Liver (tissue), 3 donors: Measurements from ENCODE around the gene SLC11A1.

ENCODE experiments used
- ATF3 ChIP-seq: IDR thresholded peaks from 2 replicates; pipeline ENCODE4 v1.6.1; 2016; ENCODE audit warnings: antibody characterized with exemption
- EGR1 ChIP-seq, 2 donors: IDR thresholded peaks; 2 replicates each; pipeline ENCODE4 v1.6.1; 2016 to 2018; ENCODE audit warnings: antibody characterized with exemption in 2 of 2, low read depth in 2 of 2
- FOXA1 ChIP-seq: IDR thresholded peaks from 2 replicates; pipeline ENCODE4 v1.6.1; 2016; ENCODE audit warnings: antibody characterized with exemption
- TAF1 ChIP-seq: conservative IDR thresholded peaks from 2 replicates; pipeline ENCODE4 v1.6.1; 2016; ENCODE audit warnings: antibody characterized with exemption, mild to moderate bottlenecking
- TF ChIP-seq, protein P1 (sequence below): IDR thresholded peaks from 2 replicates; pipeline ENCODE4 v1.6.1; 2016; ENCODE audit warnings: antibody characterized with exemption
- TF ChIP-seq, protein P2 (sequence below): fragments of 150-350 bp; IDR thresholded peaks from 2 replicates; pipeline ENCODE4 v1.5.1; 2017; ENCODE audit warnings: improper control_type of control experiment, low read depth, low read length; ENCODE audit not compliant: missing input control
- donor health status: healthy.
- donor health status: healthy.

GRCh38 chr2:218354850-218355443 is 27.1 kb upstream of the SLC11A1 start:
- TF ChIP-seq, protein P1, sequence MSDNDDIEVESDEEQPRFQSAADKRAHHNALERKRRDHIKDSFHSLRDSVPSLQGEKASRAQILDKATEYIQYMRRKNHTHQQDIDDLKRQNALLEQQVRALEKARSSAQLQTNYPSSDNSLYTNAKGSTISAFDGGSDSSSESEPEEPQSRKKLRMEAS = no peak
- TF ChIP-seq, protein P2, sequence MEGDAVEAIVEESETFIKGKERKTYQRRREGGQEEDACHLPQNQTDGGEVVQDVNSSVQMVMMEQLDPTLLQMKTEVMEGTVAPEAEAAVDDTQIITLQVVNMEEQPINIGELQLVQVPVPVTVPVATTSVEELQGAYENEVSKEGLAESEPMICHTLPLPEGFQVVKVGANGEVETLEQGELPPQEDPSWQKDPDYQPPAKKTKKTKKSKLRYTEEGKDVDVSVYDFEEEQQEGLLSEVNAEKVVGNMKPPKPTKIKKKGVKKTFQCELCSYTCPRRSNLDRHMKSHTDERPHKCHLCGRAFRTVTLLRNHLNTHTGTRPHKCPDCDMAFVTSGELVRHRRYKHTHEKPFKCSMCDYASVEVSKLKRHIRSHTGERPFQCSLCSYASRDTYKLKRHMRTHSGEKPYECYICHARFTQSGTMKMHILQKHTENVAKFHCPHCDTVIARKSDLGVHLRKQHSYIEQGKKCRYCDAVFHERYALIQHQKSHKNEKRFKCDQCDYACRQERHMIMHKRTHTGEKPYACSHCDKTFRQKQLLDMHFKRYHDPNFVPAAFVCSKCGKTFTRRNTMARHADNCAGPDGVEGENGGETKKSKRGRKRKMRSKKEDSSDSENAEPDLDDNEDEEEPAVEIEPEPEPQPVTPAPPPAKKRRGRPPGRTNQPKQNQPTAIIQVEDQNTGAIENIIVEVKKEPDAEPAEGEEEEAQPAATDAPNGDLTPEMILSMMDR = no peak
- TF ChIP-seq ATF3 (no peak), FOXA1 (no peak), TAF1 (no peak), EGR1 (IDR thresholded peaks at IDR 0.05; ENCODE audit: low read depth in 2 of 2) (no peak)
